ENCODE results near the gene NACC2. TPM values are rescaled to one million over a fixed set of nuclear protein-coding genes. Genes with fewer than 3 reads are reported as not detected.
A peak's percentile ranks its signal among the peaks of the same experiment; 100 is the strongest.

NACC2 gene
- total and polyA plus RNA-seq, 2 of the 8 experiments (the other 6 are each of a cell fraction or from before 2014, with no cell fraction given), result 8.3 to 14.0 TPM

DNA sequence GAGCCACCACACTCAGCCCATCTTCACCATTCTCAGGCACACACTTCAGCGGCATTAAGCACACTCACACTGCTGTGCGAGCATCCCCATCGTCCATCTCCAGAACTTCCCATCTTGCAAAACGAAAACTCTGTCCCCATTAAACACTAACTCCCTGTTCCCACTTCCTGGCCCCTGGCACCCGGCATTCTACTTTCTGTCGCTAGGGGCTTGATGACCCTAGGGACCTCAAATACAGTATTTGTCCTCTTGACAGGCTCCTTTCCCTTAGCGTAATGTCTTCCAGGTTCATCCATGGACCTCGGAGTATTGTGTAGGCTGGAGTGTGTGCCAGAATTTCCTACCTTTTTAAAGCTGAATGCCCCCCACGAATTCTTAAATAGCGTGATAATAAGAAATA is 119.3 kb downstream of the NACC2 start:
- Histone ChIP-seq H3K9me3 (ENCODE audit: insufficient read depth in 2 of 2, low read depth in 1 of 2, low read length in 1 of 2) (no peaks in the 10 kb centered on the region), H2AFZ (ENCODE audit: low read length) (no peak overlapping the region), H3K18ac (ENCODE audit: extremely low read depth, low read length) (no peak overlapping the region), H4K5ac (ENCODE audit: insufficient read length, low read depth, low read length) (no peak overlapping the region), H3K4ac (replicated peaks; ENCODE audit: insufficient read length, low read depth, low read length) (no peak overlapping the region), H2BK12ac (ENCODE audit: low read depth, low read length) (no peak overlapping the region), H3K23ac (ENCODE audit: insufficient read length) (no peak overlapping the region), H3K14ac (ENCODE audit: insufficient read length) (no peak overlapping the region), H3K9ac (replicated peaks in 1 of 4; ENCODE audit: extremely low read depth in 1 of 4, low read depth in 3 of 4, low read length in 3 of 4) (no peak overlapping the region), H3K36me3 (ENCODE audit: control insufficient read depth in 2 of 4, insufficient read depth in 4 of 4, low read length in 3 of 4) (no peaks in the 10 kb centered on the region), H4K20me1 (replicated peaks in 1 of 2; ENCODE audit: control insufficient read depth in 1 of 2, insufficient read depth in 2 of 2, low read length in 2 of 2) (peaks cover 0 to 5% of the 10 kb centered on the region in 2 experiments), H2BK120ac (replicated peaks; ENCODE audit: low read depth, low read length) (no peak overlapping the region), H3K27ac (ENCODE audit: low read depth, low read length) (no peak overlapping the region), H2AK5ac (ENCODE audit: low read depth, low read length) (no peak overlapping the region), H3K27me3 (replicated peaks in 1 of 4; ENCODE audit: control insufficient read depth in 3 of 4, extremely low read depth in 1 of 4, insufficient read depth in 3 of 4, low read length in 3 of 4) (no peaks in the 10 kb centered on the region), H3K79me2 (ENCODE audit: control insufficient read depth in 1 of 2, insufficient read depth in 2 of 2, low read length in 2 of 2) (no peaks in the 10 kb centered on the region), H3K4me2 (ENCODE audit: insufficient read depth in 1 of 2, low read depth in 2 of 2, low read length in 2 of 2) (no peak overlapping the region), H4K8ac (ENCODE audit: extremely low read depth, insufficient read depth, low read length) (no peak overlapping the region), H3K23me2 (ENCODE audit: low read depth, low read length) (no peaks in the 10 kb centered on the region; the same call in 1 of the 2 replicates), H3K4me1 (replicated peaks in 1 of 4; ENCODE audit: control insufficient read depth in 3 of 4, insufficient read depth in 4 of 4, low read length in 3 of 4) (peaks cover 0 to 3% (median 0%) of the 10 kb centered on the region in 4 experiments; a peak in 4 of 7 replicates), H4K91ac (replicated peaks; ENCODE audit: insufficient read length, low read length) (no peak overlapping the region), H3K79me1 (ENCODE audit: low read depth, low read length) (no peaks in the 10 kb centered on the region), H2BK5ac (ENCODE audit: low read depth, low read length) (no peak overlapping the region), H3K56ac (replicated peaks; ENCODE audit: insufficient read length, low read depth, low read length) (no peak overlapping the region), H3K4me3 (ENCODE audit: extremely low read depth in 1 of 4, insufficient read depth in 2 of 4, low read depth in 3 of 4, low read length in 4 of 4) (no peak overlapping the region), H2BK20ac (ENCODE audit: low read length) (no peak overlapping the region), H2BK15ac (ENCODE audit: low read length) (no peak overlapping the region)
- CTCF ChIA-PET (ENCODE audit: partially characterized antibody), result interaction anchor here (0.6 to 3.2 kb wide), 18 partner anchors 7 to 732 kb away, joined by 3 to 19 read pairs (median 3); no protein-coding TSS in a partner anchor
- POLR2A ChIA-PET (ENCODE audit: partially characterized antibody), result interaction anchor here (1.4 kb wide), 1 partner anchor 11 kb away, joined by 5 read pairs; no protein-coding TSS in a partner anchor
- TF ChIP-seq RAD21 (IDR thresholded peaks at IDR 0.05 in 1 of 2, conservative IDR thresholded peaks at IDR 0.05 in 1 of 2; ENCODE audit: low read depth in 2 of 2, low read length in 2 of 2), result peak in 1 of 2 experiments; percentile 33; a peak in 3 of 4 replicates
- TF ChIP-seq CTCF (IDR thresholded peaks at IDR 0.05; ENCODE audit: control extremely low read depth in 1 of 3, insufficient read depth in 1 of 3, low read depth in 1 of 3, low read length in 3 of 3), result peak in 2 of 3 experiments; percentile 24; a peak in 2 of 4 replicates
- no peak for TF ChIP-seq JUN (IDR thresholded peaks at IDR 0.05; ENCODE audit: low read depth, low read length)
- FAIRE-seq (no peak), DNase-seq (ENCODE audit: low read depth in 1 of 2, low spot score in 2 of 2) (no peak)
- WGBS, 2 experiments (ENCODE audit: extremely low coverage in 1 of 2, insufficient coverage in 1 of 2, insufficient read length in 1 of 2, insufficient replicate concordance in 2 of 2, low coverage in 1 of 2, low lambda C conversion rate in 2 of 2, missing lambda C conversion rate in 1 of 2), result 83% methylated on average over 10 of the region's 10 CpGs; no CpG with 5 or more reads in 1 of the 2 experiments
